ENCODE measurements around the gene TMEM201.
A peak's percentile ranks its signal among the peaks of the same experiment; 100 is the strongest.

Gene TMEM201

GRCh38 chr1:9651565-9652378 lies 63.1 kb downstream of the TMEM201 start, which contains the start of gene PIK3CD:
Gene PIK3CD (plus strand): TSS chr1:9651731. CDS start chr1:9710456, 58,725 bp downstream.
- no peak for DNase-seq (ENCODE audit: low read depth)
- no peak for TF ChIP-seq CTCF (conservative IDR thresholded peaks at IDR 0.05; ENCODE audit: low read depth, low read length)
- peak within 1 kb of the TSS; percentile 19 for H3K4me3 ChIP-seq (ENCODE audit: low read length)

DNA sequence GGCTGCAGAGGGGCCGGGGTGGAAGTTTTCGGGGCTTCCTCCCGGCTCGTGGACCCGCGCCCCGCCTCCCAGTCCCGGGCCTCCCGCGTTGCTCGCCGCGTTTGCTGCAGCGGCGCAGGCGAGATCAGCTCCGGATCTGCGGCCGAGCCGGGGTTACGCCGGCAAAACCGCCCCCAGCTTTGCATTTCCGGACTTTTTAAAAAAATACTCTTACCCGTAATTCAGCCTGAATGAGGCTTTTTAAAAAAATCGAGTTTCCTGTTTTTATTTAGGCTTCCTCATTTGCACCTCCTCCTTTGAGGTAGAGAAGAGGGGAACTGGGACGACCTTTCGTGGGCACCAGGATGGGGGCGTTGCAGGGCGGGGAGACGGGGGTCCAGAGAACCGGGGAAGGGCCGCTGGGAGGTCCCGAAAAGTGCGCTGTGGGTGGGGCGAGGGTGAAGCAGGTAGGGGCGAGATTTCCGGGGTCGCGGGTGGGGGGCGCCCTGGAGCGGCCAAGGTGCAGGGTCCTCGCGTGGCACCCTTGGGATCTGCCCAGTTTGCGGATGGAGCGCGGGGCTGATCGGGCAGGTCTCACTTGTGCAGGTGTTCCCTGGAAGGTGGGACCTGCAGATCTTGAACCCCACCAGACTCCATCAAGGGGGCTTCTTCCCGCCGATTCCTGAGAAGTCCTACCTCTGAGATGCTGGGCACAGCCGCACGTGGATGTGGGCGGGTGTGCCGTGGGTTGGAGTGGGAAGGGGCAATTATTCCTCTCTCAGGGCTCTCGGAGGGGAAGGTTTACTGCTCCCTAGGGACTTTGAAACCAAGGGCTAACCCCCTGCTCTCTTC lies 63.9 kb downstream of the TMEM201 start:
- H3K4me3 ChIP-seq (ENCODE audit: low read length), result peak overlapping the region; percentile 19
- DNase-seq (ENCODE audit: low read depth), result no peak
- no peak for TF ChIP-seq CTCF (conservative IDR thresholded peaks at IDR 0.05; ENCODE audit: low read depth, low read length)

GRCh38 chr1:9653210-9653490 lies 64.4 kb downstream of the TMEM201 start:
- TF ChIP-seq CTCF (conservative IDR thresholded peaks at IDR 0.05; ENCODE audit: low read depth, low read length), result no peak
- DNase-seq (ENCODE audit: low read depth), result no peak
- no peak overlapping the region for H3K4me3 ChIP-seq (ENCODE audit: low read length)

DNA sequence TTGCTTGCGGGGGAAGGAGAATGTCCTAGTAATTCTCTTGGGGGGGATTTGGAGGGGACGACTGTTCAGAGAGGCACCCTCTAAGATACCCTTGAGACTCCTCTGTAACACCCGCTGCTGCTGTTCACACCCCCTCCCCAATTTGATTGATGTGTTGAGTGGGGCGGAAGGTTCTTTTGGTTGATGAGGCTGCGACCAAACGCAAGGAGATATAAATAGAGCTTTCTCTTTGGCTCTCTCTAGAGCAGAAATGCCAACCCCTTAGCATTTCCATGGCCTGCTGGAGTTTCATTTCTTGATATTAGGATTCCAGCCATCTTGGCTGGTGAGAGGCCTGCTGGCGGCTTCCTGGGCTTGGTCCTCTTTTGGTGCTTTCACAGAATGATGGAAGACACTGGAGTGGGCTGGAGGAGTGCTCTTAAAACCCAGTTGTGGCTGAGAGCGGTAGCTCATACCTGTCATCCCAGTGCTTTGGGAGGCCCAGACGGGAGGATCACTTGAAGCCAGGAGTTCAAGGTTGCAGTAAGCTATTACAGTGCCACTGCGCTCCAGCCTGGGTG lies 64.9 kb downstream of the TMEM201 start:
- H3K4me3 ChIP-seq (ENCODE audit: low read length), result no peak overlapping the region
- no peak for DNase-seq (ENCODE audit: low read depth)
- TF ChIP-seq CTCF (conservative IDR thresholded peaks at IDR 0.05; ENCODE audit: low read depth, low read length), result no peak

DNA sequence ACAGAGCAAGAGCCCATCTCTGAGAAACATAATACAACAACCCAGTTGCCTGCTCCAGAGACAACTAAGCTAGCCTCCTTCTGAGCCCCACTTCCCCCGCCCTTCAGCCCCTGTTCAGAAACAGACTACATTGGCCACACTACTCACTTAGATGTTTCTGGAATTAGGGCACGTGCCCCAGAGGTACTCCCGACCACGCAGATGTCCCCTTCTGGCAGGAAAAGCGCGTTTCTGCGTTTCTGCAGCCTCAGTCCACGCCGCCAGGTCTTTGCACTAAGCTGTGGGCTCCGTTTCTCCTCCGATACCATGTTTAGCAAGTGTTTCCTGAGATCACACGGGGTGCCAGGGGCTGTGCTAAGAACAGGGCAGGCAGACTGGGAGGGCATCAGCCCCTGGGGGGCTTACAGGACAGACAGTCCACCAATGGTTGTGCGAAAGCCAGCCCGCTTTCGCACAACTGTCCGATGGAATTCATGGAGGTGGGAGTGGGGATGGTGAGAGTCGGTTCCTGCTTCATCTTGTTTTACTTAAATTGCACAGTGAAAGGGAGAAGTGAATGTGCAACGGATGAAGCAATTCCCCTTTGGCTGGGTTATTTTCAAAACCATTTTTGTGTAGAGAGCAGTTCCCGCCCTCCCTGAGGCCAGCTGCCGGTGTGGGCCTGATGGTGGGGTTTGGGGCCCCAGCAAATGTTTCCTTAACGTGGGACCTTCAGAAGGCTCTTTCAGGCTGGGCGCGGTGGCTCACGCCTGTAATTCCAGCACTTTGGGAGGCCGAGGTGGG lies 65.5 kb downstream of the TMEM201 start:
- H3K4me3 ChIP-seq (ENCODE audit: low read length), result no peak overlapping the region
- no peak for DNase-seq (ENCODE audit: low read depth)

More for the DNA sequence above, 65.5 kb downstream of the TMEM201 start:
- TF ChIP-seq CTCF (conservative IDR thresholded peaks at IDR 0.05; ENCODE audit: low read depth, low read length), result no peak

Data from retinal pigment epithelial cell (primary cell).